Endothelial cell of umbilical vein (primary cell): Measurements from ENCODE around the gene METTL21C. TPM values are rescaled to one million over a fixed set of nuclear protein-coding genes. Genes with fewer than 3 reads are reported as not detected.

Source experiments
- BruUV-seq: library from RNA; stranded (reverse); fragments of 400-500 nt; replicated peaks from 2 replicates; lab custom pipeline; 2021; lab: Mats Ljungman, UMichigan
- CTCF ChIA-PET: fragments of 300-600, 350-600 bp; sonication (Branson Sonifier 250); formaldehyde crosslinking; loops from one replicate; lab custom pipeline; 2021; ENCODE audit warnings: antibody characterized with exemption, inconsistent platforms; lab: Charles Lee
- POLR2A ChIA-PET: fragments of 300-600, 350-600 bp; sonication (Branson Sonifier 250); formaldehyde crosslinking; loops from one replicate; lab custom pipeline; 2021; ENCODE audit warnings: antibody characterized with exemption, inconsistent platforms; lab: Charles Lee
- DNase-seq: peaks from one replicate; pipeline ENCODE4 v3.0.0-alpha.2; 2011; ENCODE audit warnings: low read depth, low spot score
- FAIRE-seq: peaks from 2 replicates; lab custom pipeline; 2011; peaks lifted over from hg19 to GRCh38; lab: Jason Lieb, UNC
- H2AFZ ChIP-seq: 2 replicates; pipeline ENCODE4 v1.6.0; 2012; ENCODE audit warnings: low read depth, low read length, control low read depth, inconsistent platforms
- H3K27ac ChIP-seq: 2 replicates; pipeline ENCODE4 v1.5.1; 2011; ENCODE audit warnings: low read depth, mild to moderate bottlenecking, control low read depth, low read length, moderate library complexity; ENCODE audit not compliant: insufficient read depth
- H3K27me3 ChIP-seq, 2 experiments: 2 replicates each; pipeline versions ENCODE4 v1.6.0 to v1.6.1; 2011; ENCODE audit warnings: low read length in 2 of 2, mixed read lengths in 1 of 2; ENCODE audit not compliant: control insufficient read depth in 2 of 2, insufficient read depth in 2 of 2
- H3K36me3 ChIP-seq, 2 experiments: 2 replicates in 1 of 2; 3 replicates in 1 of 2; pipeline ENCODE4 v1.5.1; 2011; ENCODE audit warnings: low read length in 2 of 2, mild to moderate bottlenecking in 1 of 2, moderate library complexity in 1 of 2; ENCODE audit not compliant: control insufficient read depth in 2 of 2, insufficient read depth in 2 of 2; ENCODE audit errors: extremely low read depth in 1 of 2
- H3K4me1 ChIP-seq: 3 replicates; pipeline ENCODE4 v1.5.1; 2011; ENCODE audit warnings: mild to moderate bottlenecking, low read length; ENCODE audit not compliant: control insufficient read depth, insufficient read depth; ENCODE audit errors: extremely low read depth
- H3K4me2 ChIP-seq: 2 replicates; pipeline ENCODE4 v1.6.1; 2011; ENCODE audit warnings: low read length, control low read depth, mixed read lengths; ENCODE audit not compliant: insufficient read depth
- H3K4me3 ChIP-seq, 3 experiments: fragments of 200-600 bp in 1 of 3; sonication (generic), shearing (Covaris generic) in 1 of 3; replicated peaks in 1 of 3; 2 replicates each; pipeline ENCODE4 v1.5.1; 2011 to 2016; ENCODE audit warnings: control low read depth in 3 of 3, low read length in 3 of 3, mild to moderate bottlenecking in 2 of 3, inconsistent platforms in 1 of 3, low read depth in 1 of 3, moderate library complexity in 1 of 3; ENCODE audit not compliant: insufficient read depth in 1 of 3
- H3K79me2 ChIP-seq: 2 replicates; pipeline ENCODE4 v1.6.0; 2012; ENCODE audit warnings: low read length, inconsistent platforms; ENCODE audit not compliant: control insufficient read depth, insufficient read depth
- H3K9ac ChIP-seq: replicated peaks from 2 replicates; pipeline ENCODE3; 2011; ENCODE audit warnings: low read length, control low read depth; ENCODE audit not compliant: insufficient read depth; ENCODE audit errors: extremely low read depth
- H3K9me1 ChIP-seq: replicated peaks from 3 replicates; pipeline ENCODE4 v1.6.0; 2011; ENCODE audit warnings: mild to moderate bottlenecking, low read length; ENCODE audit not compliant: control insufficient read depth, insufficient read depth; ENCODE audit errors: extremely low read depth
- H3K9me3 ChIP-seq: replicated peaks from 2 replicates; pipeline ENCODE4 v1.5.1; 2012; ENCODE audit warnings: low read length, inconsistent platforms; ENCODE audit not compliant: control insufficient read depth, insufficient read depth
- H4K20me1 ChIP-seq: replicated peaks from 2 replicates; pipeline ENCODE3; 2011; ENCODE audit warnings: mild to moderate bottlenecking, low read length; ENCODE audit not compliant: control insufficient read depth, insufficient read depth; ENCODE audit errors: extremely low read depth
- CTCF ChIP-seq, 2 donors: IDR thresholded peaks; 1 replicate in 1 of 2; 2 replicates in 1 of 2; pipeline ENCODE4 v1.5.1; 2011; ENCODE audit warnings: low read length in 2 of 2, mild to moderate bottlenecking in 2 of 2, moderate library complexity in 2 of 2, control low read depth in 1 of 2, inconsistent platforms in 1 of 2, low read depth in 1 of 2; ENCODE audit not compliant: insufficient read depth in 1 of 2; ENCODE audit errors: extremely low read depth in 1 of 2
- EZH2 ChIP-seq: IDR thresholded peaks from 2 replicates; pipeline ENCODE4 v1.6.1; 2012; ENCODE audit warnings: borderline replicate concordance, low read depth, mild to moderate bottlenecking, moderate library complexity, low read length, inconsistent platforms; ENCODE audit not compliant: severe bottlenecking
- FOS ChIP-seq: IDR thresholded peaks from 2 replicates; pipeline ENCODE4 v1.6.1; 2011; ENCODE audit warnings: mild to moderate bottlenecking, low read length, moderate library complexity, borderline replicate concordance; ENCODE audit not compliant: insufficient read depth
- GATA2 ChIP-seq: IDR thresholded peaks from 2 replicates; pipeline ENCODE4 v1.7.0; 2011; ENCODE audit warnings: low read depth, mild to moderate bottlenecking, moderate library complexity, mixed read lengths, low read length; ENCODE audit not compliant: insufficient read length, insufficient read depth
- JUN ChIP-seq: IDR thresholded peaks from 2 replicates; pipeline ENCODE4 v1.6.1; 2011; ENCODE audit warnings: borderline replicate concordance, low read depth; ENCODE audit not compliant: insufficient read length, insufficient read depth
- MAX ChIP-seq: IDR thresholded peaks from 2 replicates; pipeline ENCODE4 v1.6.1; 2011; ENCODE audit not compliant: insufficient read depth, insufficient read length
- MYC ChIP-seq: IDR thresholded peaks from one replicate; pipeline ENCODE4 v1.6.1; 2011; ENCODE audit warnings: mild to moderate bottlenecking, low read depth, low read length
- POLR2A ChIP-seq: IDR thresholded peaks from 2 replicates; pipeline ENCODE4 v1.6.1; 2012; ENCODE audit warnings: low read depth, mild to moderate bottlenecking, control low read depth, low read length
- POLR2AphosphoS5 ChIP-seq: IDR thresholded peaks from 2 replicates; pipeline ENCODE4 v1.6.1; 2012; ENCODE audit warnings: low read depth, mild to moderate bottlenecking, control low read depth, low read length, moderate library complexity; ENCODE audit not compliant: insufficient read depth
- dilution Hi-C: fragments of 300-500 bp; cut with MboI; formaldehyde crosslinking; loops from one replicate; pipeline ENCODE4 v1.15.0; 2019; ENCODE audit warnings: low sequenced_read_pairs; ENCODE audit not compliant: extremely low pct_ligation_motif_present
- intact Hi-C: fragments of 100-400 bp; cut with micrococcal nuclease; formaldehyde crosslinking; loops from one replicate; pipeline ENCODE4 v1.10.0; 2022
- polyA plus RNA-seq, 4 experiments: library from polyadenylated mRNA; depleted of rRNA in 3 of 4; stranded (reverse) in 3 of 4; unstranded in 1 of 4; fragments of >200 nt; gene quantifications; 2 replicates each; pipeline versions ENCODE4 v1.2.1 to v1.2.3, GENCODE V29; 2011 to 2012; ENCODE audit warnings: missing spikeins in 1 of 4
- total RNA-seq: library from RNA; stranded (reverse); gene quantifications from 2 replicates; pipeline ENCODE4 v1.2.3, GENCODE V29; 2021

METTL21C gene
- total and polyA plus RNA-seq, 2 donors (not counting 3 experiments of a cell fraction or from before 2014, with no cell fraction given) = not detected

- FAIRE-seq (no peak), DNase-seq (no peak)
- H3K9me1 ChIP-seq = no peaks in the 10 kb centered on the region
- H3K4me1 ChIP-seq = peaks cover 25% of the 10 kb centered on the region
- BruUV-seq = no TSS peak
- H2AFZ ChIP-seq = no peak overlapping the region
- no peaks in the 10 kb centered on the region for H3K36me3 ChIP-seq
- H3K27me3 ChIP-seq = peaks cover 3 to 5% of the 10 kb centered on the region in 2 experiments
- H3K4me2 ChIP-seq = no peak overlapping the region
- dilution Hi-C loops = no loop called here
- no peak for TF ChIP-seq GATA2
- no peak for TF ChIP-seq POLR2AphosphoS5
- no peak for TF ChIP-seq EZH2
- no peak for TF ChIP-seq MYC
- no peak for TF ChIP-seq CTCF (IDR thresholded peaks at IDR 0.05; ENCODE audit: extremely low read depth in 1 of 2, insufficient read depth in 1 of 2, low read depth in 1 of 2, low read length in 2 of 2)
- no peak for TF ChIP-seq JUN
- no peak for TF ChIP-seq MAX
- no peak for TF ChIP-seq POLR2A
- no peak for TF ChIP-seq FOS
- intact Hi-C loops = no loop called here
- ChIA-PET CTCF (interaction anchor here (0.7 kb wide), 1 partner anchor 12 kb away, joined by 3 read pairs; no protein-coding TSS in a partner anchor), POLR2A (no interaction called here)
- no peaks in the 10 kb centered on the region for H3K79me2 ChIP-seq
- H3K4me3 ChIP-seq = no peak overlapping the region
- H3K9ac ChIP-seq = no peak overlapping the region
- H3K27ac ChIP-seq = no peak overlapping the region
- H4K20me1 ChIP-seq = no peaks in the 10 kb centered on the region
- no peaks in the 10 kb centered on the region for H3K9me3 ChIP-seq
Observed at GRCh38 chr13:102700088-102701031, 5.5 kb upstream of the METTL21C start.
